ENCODE measurements around the gene DICER1.

Gene DICER1

GRCh38 chr14:95193081-95193480, 35.8 kb upstream of the DICER1 start:
- Histone ChIP-seq H3K4me3 (ENCODE audit: low read length) (no peak overlapping the region), H3K27me3 (ENCODE audit: insufficient read depth, low read length) (no peaks in the 10 kb centered on the region), H2AFZ (ENCODE audit: low read depth, low read length) (no peak overlapping the region), H3K9me3 (ENCODE audit: low read length) (no peaks in the 10 kb centered on the region), H3K4me1 (ENCODE audit: insufficient read depth, low read length) (no peaks in the 10 kb centered on the region), H3K36me3 (ENCODE audit: insufficient read depth, low read length) (no peaks in the 10 kb centered on the region)

- no peaks in the 10 kb centered on the region for H3K9me3 ChIP-seq (ENCODE audit: low read length)
- H3K4me1 ChIP-seq (ENCODE audit: insufficient read depth, low read length) = no peaks in the 10 kb centered on the region
- no peak overlapping the region for H2AFZ ChIP-seq (ENCODE audit: low read depth, low read length)
- H3K27me3 ChIP-seq (ENCODE audit: insufficient read depth, low read length) = no peaks in the 10 kb centered on the region
- no peak overlapping the region for H3K4me3 ChIP-seq (ENCODE audit: low read length)
- H3K36me3 ChIP-seq (ENCODE audit: insufficient read depth, low read length) = no peaks in the 10 kb centered on the region
These were observed 35.0 kb upstream of the DICER1 start for GRCh38 chr14:95192311-95192710.

DNA sequence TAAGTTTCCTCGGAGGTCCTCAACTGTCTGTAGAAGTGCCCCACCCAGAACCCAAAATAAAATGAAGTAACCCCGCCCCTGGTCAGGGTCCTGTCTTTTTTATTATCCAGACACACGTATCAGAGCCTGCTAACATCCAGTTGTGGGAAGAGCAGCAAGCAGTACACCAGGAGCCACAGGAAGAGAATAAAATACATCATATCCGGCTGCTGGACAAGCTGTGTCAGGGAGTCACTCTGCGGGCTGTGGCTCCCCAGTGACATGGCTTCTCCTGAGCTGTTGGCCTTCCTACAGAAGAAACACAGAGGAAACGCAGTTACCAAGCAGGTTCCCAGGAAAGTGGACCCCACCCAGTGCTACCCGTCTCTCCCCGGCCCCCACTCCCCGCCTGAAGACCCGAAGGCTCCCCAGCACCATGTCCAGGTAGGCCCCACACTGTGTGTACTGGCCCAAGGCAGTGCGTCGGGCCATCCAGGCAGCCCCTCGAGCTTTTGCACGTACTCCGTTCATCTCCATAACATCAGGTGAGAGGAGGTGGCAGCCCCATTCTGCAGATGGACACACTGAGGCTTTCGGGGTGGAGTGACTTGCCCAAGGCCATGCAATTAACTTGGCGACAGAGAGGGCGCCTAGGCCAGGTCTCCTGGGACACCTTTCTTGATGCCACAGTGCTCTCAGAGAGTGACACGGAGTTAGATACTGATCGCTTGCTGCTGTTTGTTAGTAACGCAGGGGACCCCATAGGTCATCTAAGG, 34.3 kb upstream of the DICER1 start:
- H3K9me3 ChIP-seq (ENCODE audit: low read length) = no peaks in the 10 kb centered on the region
- no peak overlapping the region for H3K4me3 ChIP-seq (ENCODE audit: low read length)
- H3K4me1 ChIP-seq (ENCODE audit: insufficient read depth, low read length) = no peaks in the 10 kb centered on the region
- no peaks in the 10 kb centered on the region for H3K36me3 ChIP-seq (ENCODE audit: insufficient read depth, low read length)
- no peak overlapping the region for H2AFZ ChIP-seq (ENCODE audit: low read depth, low read length)
- no peaks in the 10 kb centered on the region for H3K27me3 ChIP-seq (ENCODE audit: insufficient read depth, low read length)

DNA sequence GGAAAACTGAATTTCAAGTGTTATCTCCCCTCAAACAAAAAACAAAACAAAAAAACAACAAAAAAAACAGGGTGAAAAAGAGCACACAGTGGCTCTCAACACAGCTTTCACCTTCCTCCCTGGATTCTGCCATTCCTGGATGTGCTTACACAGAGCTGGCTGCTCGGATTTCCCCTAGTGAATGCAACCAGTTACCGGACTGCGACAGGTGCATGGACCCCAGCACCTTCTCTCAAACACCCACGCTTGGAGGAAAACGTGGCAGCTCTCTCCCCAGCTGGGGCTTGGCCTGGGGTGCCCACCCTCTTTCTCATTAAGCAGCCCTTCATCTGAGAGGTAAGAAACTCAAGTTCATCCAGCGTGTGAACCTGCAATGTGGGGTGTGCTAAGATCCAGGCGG, 33.5 kb upstream of the DICER1 start:
- Histone ChIP-seq H3K4me3 (ENCODE audit: low read length) (no peak overlapping the region), H3K9me3 (ENCODE audit: low read length) (no peaks in the 10 kb centered on the region), H2AFZ (ENCODE audit: low read depth, low read length) (no peak overlapping the region), H3K27me3 (ENCODE audit: insufficient read depth, low read length) (no peaks in the 10 kb centered on the region), H3K4me1 (ENCODE audit: insufficient read depth, low read length) (no peaks in the 10 kb centered on the region), H3K36me3 (ENCODE audit: insufficient read depth, low read length) (no peaks in the 10 kb centered on the region)

DNA sequence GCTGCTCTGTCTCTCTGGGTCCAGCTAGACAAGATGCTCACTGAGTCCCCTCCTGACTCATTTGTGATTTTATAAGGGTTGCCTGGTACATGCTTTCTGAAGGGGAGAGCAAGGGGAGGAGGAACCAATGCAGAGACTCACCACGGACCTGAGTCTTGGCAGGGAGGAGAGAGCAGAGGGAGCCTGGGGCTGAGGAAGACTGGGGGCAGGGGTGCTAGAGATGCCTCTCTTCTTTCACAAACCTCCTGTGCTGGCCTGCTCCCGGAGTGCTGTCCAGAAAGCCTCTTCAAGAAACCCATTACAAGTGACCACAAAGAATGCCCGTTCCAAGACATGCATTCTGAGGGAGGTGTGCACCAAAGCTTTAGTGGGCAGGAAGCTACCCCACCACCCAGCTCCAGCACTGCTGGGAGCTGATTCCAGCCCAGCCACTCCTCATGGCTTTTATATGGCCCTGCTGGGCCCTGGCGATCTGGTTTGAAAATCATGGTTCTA, 33.1 kb upstream of the DICER1 start:
- H3K4me3 ChIP-seq (ENCODE audit: low read length) = no peak overlapping the region
- no peaks in the 10 kb centered on the region for H3K4me1 ChIP-seq (ENCODE audit: insufficient read depth, low read length)
- no peaks in the 10 kb centered on the region for H3K36me3 ChIP-seq (ENCODE audit: insufficient read depth, low read length)
- no peaks in the 10 kb centered on the region for H3K9me3 ChIP-seq (ENCODE audit: low read length)
- H3K27me3 ChIP-seq (ENCODE audit: insufficient read depth, low read length) = no peaks in the 10 kb centered on the region
- H2AFZ ChIP-seq (ENCODE audit: low read depth, low read length) = no peak overlapping the region

DNA sequence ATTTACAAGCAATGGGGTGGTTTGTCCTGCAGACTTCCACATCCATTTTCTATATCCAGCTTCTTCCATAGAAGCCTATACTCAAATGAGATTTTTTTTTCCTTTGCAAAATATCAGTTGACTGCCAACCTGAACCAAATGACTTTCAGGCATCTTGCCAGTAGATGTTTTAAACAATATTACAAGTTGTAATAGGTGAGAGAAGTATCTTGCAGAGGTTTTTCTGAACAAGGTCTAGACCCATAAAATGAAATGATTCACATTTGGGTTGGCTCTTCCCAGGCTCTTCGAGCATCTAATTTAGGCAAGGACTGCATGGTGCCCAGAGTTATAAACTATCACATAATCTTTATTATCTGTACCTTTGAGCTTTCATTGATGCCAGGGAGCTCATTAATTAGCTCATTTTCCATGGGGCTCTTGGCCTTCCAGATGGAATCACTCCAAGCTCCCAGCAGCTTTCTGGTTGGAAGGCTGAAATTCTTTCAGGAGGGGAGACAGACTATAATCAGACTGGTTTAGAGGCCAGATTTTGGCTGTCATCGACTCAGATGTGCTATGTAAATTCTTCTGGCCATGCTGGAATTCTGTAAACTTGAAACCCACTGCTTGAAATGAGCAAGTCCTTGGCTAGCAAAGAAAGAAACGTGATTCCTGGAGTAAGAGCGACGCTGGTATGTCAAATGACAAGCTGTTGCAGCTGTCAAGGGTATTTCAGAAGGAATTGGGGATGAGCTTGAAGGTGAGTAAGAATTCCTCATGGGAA, 32.2 kb upstream of the DICER1 start:
- no peaks in the 10 kb centered on the region for H3K36me3 ChIP-seq (ENCODE audit: insufficient read depth, low read length)
- H3K9me3 ChIP-seq (ENCODE audit: low read length) = no peaks in the 10 kb centered on the region
- no peaks in the 10 kb centered on the region for H3K4me1 ChIP-seq (ENCODE audit: insufficient read depth, low read length)
- no peak overlapping the region for H2AFZ ChIP-seq (ENCODE audit: low read depth, low read length)
- no peaks in the 10 kb centered on the region for H3K27me3 ChIP-seq (ENCODE audit: insufficient read depth, low read length)
- no peak overlapping the region for H3K4me3 ChIP-seq (ENCODE audit: low read length)

DNA sequence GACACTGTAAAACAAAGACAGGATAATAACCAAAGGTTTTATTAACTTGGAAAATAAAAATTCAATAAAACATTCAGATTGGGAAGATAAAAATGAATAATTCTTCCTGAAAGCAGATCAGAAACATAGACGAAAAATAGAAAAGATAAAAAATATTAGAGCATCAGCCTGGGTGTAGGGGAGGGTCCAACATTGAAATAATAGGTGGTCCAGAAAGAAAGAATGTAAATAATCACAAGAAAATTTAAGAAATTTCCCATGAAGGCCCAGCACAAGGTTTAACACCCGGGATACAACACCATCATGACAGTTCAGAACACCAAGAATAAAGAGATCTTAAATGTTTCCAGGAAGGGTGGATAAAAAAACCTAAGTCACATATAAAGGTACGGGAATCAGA, 31.1 kb upstream of the DICER1 start:
- Histone ChIP-seq H3K4me1 (ENCODE audit: insufficient read depth, low read length) (no peaks in the 10 kb centered on the region), H3K27me3 (ENCODE audit: insufficient read depth, low read length) (no peaks in the 10 kb centered on the region), H3K9me3 (ENCODE audit: low read length) (no peaks in the 10 kb centered on the region), H3K36me3 (ENCODE audit: insufficient read depth, low read length) (no peaks in the 10 kb centered on the region), H2AFZ (ENCODE audit: low read depth, low read length) (no peak overlapping the region), H3K4me3 (ENCODE audit: low read length) (no peak overlapping the region)

DNA sequence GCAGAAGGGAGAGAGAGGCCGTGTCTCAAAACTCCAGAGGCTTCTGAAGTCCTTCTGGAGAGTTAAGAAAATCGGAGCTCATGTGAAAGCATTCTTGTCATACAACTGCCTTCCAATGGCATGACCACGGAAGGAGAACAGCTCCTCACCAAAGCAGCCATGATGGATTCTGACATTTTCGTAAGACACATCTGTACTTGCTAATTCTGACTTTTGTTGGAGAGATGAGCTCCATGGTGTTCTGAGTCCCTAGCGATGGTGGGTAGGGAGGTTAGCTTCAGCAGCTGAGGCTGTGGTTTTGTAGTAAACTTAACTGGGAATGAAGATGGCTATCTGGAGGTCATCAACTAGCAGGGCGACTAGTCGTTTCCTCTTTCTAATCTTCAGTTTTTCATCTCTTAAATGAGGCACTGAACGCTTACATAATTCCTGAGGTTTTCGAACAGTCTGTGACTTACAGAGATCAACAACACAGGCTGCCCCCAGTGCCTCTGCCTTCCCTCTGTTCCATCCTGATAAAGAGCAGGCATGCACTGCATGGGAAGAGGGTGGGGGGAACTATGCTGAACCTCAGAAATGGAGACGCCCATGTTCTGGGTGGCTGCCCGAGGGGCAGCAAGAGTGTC, 28.6 kb upstream of the DICER1 start:
- Histone ChIP-seq H3K4me3 (ENCODE audit: low read length) (no peak overlapping the region), H3K9me3 (ENCODE audit: low read length) (no peaks in the 10 kb centered on the region), H3K4me1 (ENCODE audit: insufficient read depth, low read length) (no peaks in the 10 kb centered on the region), H3K36me3 (ENCODE audit: insufficient read depth, low read length) (no peaks in the 10 kb centered on the region), H2AFZ (ENCODE audit: low read depth, low read length) (no peak overlapping the region), H3K27me3 (ENCODE audit: insufficient read depth, low read length) (no peaks in the 10 kb centered on the region)

DNA sequence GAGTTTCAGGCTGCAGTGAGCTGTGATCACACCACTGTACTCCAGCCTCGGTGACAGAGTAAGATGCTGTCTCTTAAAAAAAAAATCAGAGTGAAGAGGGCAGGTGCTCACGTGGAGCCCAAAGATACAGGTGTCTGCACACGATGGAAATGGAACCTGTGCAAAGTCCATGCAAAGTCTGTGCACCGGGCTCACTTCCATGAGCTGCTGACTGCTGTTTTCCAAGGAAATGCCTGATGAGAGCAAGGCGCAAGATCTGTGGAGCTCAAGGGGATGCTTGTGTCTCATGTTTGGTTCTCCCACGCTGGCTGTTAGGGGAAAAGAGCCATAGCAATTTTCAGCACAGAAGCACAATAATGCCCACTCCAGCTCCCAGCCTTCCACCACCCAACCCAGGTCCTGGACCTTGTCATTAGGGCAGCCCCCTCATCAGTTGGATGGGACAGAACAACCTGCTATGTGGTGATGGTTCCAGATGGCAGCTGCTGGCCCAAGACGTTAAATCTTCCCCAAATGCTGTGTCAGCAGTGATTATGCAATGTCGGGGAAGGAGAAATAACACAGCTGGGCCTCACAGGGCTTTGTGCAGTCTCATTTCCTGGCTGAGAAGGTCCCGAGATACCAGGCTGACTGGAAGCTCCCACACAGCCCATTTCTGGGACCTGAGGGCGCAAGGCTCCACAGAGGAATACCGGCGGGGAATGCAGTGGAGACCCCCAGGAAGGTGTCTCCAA, 27.9 kb upstream of the DICER1 start:
- H3K36me3 ChIP-seq (ENCODE audit: insufficient read depth, low read length) = no peaks in the 10 kb centered on the region
- H3K4me3 ChIP-seq (ENCODE audit: low read length) = no peak overlapping the region
- H3K27me3 ChIP-seq (ENCODE audit: insufficient read depth, low read length) = no peaks in the 10 kb centered on the region
- no peaks in the 10 kb centered on the region for H3K4me1 ChIP-seq (ENCODE audit: insufficient read depth, low read length)
- no peaks in the 10 kb centered on the region for H3K9me3 ChIP-seq (ENCODE audit: low read length)
- H2AFZ ChIP-seq (ENCODE audit: low read depth, low read length) = no peak overlapping the region

GRCh38 chr14:95184413-95184790, 27.1 kb upstream of the DICER1 start:
- no peaks in the 10 kb centered on the region for H3K4me1 ChIP-seq (ENCODE audit: insufficient read depth, low read length)
- no peaks in the 10 kb centered on the region for H3K36me3 ChIP-seq (ENCODE audit: insufficient read depth, low read length)
- no peaks in the 10 kb centered on the region for H3K9me3 ChIP-seq (ENCODE audit: low read length)
- no peak overlapping the region for H3K4me3 ChIP-seq (ENCODE audit: low read length)
- no peak overlapping the region for H2AFZ ChIP-seq (ENCODE audit: low read depth, low read length)
- no peaks in the 10 kb centered on the region for H3K27me3 ChIP-seq (ENCODE audit: insufficient read depth, low read length)

GRCh38 chr14:95183532-95184412, 26.4 kb upstream of the DICER1 start:
- Histone ChIP-seq H3K4me3 (ENCODE audit: low read length) (no peak overlapping the region), H3K9me3 (ENCODE audit: low read length) (no peaks in the 10 kb centered on the region), H3K4me1 (ENCODE audit: insufficient read depth, low read length) (no peaks in the 10 kb centered on the region), H2AFZ (ENCODE audit: low read depth, low read length) (no peak overlapping the region), H3K27me3 (ENCODE audit: insufficient read depth, low read length) (no peaks in the 10 kb centered on the region), H3K36me3 (ENCODE audit: insufficient read depth, low read length) (no peaks in the 10 kb centered on the region)

DNA sequence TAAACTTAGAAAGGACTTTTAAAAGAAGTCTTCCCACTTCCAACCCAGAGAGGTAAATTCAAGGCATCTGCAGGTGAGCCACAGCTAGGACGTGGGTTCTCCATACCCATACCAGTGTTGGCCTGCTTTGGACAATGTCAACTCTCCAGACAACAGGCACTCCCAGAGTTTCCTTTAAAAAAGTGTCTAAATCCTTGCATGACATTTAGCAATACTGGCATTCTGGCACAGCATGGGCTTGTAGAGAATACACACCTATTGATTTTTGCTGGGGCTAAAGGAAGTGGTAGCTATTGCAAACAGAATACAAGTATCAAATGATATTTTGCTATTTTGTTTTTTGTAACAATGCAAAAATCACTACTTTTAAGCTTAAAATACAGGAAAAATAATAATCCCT, 25.8 kb upstream of the DICER1 start:
- Histone ChIP-seq H3K4me1 (ENCODE audit: insufficient read depth, low read length) (no peaks in the 10 kb centered on the region), H3K27me3 (ENCODE audit: insufficient read depth, low read length) (no peaks in the 10 kb centered on the region), H3K9me3 (ENCODE audit: low read length) (no peaks in the 10 kb centered on the region), H3K36me3 (ENCODE audit: insufficient read depth, low read length) (no peaks in the 10 kb centered on the region), H3K4me3 (ENCODE audit: low read length) (no peak overlapping the region), H2AFZ (ENCODE audit: low read depth, low read length) (no peak overlapping the region)

Measured in neuron (in vitro differentiated cells).